HG02852 (cell line): Measurements from ENCODE around the gene LARP4.
"Not testable (repeated sequence)": the region's sequence is repeated elsewhere in the genome, so short reads cannot be mapped to it uniquely, and the experiment has no call there.

Experiments
- ATAC-seq: cut with Tn5 transposase; IDR thresholded peaks from one replicate; pipeline ENCODE4 v1.9.1; 2021; ENCODE audit warnings: mild to moderate bottlenecking, moderate library complexity; ENCODE audit not compliant: unreplicated experiment

The LARP4 gene

DNA sequence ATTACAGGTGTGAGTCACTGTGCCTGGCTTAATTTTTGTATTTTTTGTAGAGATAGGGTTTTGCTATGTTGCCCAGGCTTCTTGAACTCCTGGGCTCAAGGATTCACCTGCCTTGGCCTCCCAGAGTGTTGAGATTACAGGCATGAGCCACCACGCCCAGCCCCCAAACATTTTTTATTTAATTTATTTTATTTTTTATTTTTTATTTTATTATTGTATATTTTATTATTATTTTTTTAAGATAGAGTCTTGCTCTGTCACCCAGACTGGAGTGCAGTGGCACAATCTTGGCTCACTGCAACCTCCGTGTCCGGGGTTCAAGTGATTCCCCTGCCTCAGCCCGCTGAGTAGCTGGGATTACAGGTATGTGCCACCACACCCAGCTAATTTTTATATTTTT is 121.1 kb downstream of the LARP4 start:
- ATAC-seq = not testable (repeated sequence)

- ATAC-seq = no peak
Measured at GRCh38 chr12:50523772-50524171, 123.1 kb downstream of the LARP4 start.

DNA sequence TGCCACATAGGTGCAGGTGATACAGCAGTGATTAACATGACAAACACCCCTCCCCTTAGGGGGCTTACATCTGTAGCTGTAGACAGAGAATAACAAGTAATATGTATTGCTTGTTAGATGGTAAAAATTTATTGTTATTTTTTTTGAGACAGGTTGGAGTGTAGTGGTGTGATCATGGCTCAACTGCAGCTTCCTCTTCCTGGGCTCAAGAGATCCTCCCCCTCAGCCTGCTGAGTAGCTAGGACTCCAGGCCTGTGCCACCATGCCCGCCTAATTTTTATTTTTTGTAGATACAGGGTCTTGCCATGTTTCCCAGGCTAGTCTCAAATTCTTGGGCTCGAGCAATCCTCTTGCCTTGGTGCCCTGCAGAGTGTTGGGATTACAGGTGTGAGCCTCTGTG is 123.9 kb downstream of the LARP4 start:
- ATAC-seq = no peak

DNA sequence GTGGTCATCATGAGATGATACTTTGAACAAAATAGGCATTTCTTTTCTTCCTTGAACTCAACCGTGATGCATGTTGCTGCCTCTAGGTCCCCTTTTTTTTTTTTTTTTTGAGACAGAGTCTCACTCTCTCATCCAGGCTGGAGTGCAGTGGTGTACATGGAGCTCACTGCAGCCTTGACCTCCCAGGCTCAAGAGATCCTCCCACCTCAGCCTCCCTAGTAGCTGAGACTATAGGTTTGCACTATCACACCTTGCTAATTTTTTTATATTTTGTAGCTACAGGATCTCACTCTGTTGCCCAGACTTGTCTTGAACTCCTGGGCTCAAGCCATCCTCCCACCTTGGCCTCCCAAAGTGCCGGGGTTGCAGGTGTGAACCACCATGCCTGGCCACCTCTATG is 124.7 kb downstream of the LARP4 start:
- no peak for ATAC-seq

- ATAC-seq = no peak
Measured at GRCh38 chr12:50527359-50527726, 126.7 kb downstream of the LARP4 start.

DNA sequence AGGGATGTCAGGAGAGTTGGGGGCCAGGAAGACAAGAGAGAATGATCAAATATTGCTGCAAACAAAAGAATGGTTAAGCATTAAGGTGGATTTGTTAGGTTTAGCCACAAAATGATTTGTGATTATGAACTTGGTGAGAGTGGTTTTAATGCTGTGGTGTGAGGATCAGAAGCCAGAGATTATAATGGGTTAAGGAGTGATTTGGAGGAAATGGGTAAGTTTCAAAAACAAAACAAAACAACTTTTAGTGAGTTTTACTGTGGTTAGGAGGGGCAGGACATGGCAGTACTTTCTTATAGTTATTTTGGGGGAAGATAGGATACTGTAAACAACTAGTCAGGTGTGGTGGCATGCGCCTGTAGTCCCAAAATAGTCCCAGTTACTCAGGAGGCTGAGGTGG is 128.1 kb downstream of the LARP4 start:
- no peak for ATAC-seq

GRCh38 chr12:50529345-50529744 is 128.7 kb downstream of the LARP4 start:
- ATAC-seq = no peak
